Fibroblast of skin of right quadriceps (primary cell): ENCODE measurements around the gene TNNT2.
A peak's percentile ranks its signal among the peaks of the same experiment; 100 is the strongest.

Experiments used
- DNase-seq: peaks from one replicate; pipeline ENCODE4 v3.0.0-alpha.2; 2013

Gene TNNT2

DNA sequence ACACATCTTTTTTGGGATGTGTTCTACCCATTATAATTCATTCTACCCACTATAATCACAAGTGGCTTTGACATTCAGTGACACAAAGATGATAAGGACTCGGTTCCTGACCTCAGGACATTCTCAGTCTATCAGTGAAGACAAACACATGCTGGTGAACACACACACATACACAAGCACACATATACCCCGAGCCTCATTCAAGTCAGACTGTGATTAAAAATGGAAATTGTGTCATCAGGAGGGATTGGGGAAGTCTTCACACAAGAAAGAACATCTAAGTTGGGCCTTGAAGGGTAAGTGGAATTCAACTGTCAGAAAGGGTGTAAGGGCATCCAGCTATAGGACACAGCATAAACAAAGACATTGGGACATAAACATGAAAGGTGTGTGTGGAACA lies 24.2 kb upstream of the TNNT2 start:
- DNase-seq: no peak

DNA sequence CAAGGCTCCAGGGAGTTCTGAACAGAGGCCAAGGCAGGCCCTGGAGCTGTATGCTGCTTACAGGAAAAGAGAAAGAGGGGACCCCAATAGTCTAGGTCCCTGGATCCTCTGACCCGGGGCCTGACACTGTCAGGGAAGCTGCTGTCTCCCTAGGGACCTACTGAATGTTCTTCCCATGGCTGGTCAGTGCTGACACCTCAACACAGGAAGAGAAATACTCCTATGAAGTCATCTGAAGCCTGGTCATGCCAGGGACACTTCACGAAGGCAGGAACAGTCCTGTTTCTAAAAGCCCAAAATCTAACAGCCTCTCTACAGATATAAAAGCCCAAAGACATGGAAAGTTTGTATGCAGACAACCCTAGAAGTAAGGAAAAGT lies 23.4 kb upstream of the TNNT2 start:
- DNase-seq: no peak

DNA sequence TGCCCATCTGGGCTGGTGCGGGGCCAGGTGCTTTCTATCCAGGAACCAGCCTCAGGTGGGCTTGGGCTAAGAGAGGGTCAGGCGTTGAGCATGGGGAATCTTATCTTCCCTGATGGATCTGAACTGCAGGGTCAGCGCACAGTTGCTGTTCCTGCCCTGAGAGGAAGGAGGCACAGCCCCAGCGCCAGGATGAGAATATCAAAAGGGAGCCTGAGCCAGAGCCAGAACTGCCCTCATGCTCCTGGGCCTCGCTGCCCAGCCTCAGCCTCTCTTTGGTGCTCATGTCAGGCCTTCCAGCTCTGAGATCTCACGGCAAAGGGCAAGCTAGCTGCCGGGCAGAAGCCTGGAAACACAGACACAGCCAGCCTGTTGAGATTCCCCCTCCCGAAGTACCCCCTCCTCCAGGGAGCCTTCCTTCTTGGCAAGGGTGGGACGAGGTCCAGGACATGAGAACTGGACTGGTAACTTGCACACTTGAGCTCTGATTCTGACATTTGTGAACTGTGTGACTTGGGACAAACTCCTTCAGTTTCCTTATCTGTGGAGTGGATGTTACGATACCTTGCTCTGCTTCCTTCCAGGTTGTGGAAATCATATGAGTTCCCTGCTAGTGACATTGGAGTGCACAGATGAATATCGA lies 22.9 kb upstream of the TNNT2 start:
- DNase-seq: no peak

DNA sequence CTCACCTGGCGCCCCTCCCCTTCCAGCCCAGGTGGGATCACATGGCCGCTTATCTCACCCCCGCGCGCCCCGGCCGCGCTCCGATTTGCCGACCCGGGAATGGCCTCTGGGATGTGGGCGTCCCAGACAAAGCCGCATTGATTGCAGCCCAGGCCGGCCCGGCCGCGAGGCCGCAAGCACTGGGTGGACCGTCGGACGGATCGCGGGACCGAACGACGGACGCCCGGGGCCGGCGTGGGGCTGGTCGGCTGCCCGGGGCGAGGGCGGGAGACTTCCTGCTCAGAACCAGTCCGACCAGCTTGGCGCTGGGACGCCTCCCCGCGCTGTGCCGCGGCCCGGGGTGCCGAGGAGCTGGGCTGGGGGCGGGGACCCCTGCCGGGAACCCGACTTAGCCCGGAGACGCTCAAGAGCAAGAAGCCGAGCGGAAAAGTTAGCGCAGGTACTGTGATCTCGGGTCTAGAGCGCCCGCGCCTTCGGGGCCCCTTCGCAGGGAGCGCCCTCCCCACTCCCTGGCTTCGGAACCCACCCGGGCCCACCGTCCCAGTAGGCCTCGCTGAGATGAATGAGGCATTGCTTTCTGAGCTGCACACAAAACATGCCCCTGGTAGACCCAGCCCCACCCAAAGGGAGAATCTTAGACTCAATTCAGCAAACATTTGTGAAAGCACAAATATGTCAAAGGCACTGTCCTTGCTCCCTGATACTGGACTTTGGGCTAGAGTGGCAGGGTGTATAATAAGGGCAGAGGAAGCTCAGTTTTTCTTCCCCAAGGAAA lies 22.1 kb upstream of the TNNT2 start:
- no peak for DNase-seq

DNA sequence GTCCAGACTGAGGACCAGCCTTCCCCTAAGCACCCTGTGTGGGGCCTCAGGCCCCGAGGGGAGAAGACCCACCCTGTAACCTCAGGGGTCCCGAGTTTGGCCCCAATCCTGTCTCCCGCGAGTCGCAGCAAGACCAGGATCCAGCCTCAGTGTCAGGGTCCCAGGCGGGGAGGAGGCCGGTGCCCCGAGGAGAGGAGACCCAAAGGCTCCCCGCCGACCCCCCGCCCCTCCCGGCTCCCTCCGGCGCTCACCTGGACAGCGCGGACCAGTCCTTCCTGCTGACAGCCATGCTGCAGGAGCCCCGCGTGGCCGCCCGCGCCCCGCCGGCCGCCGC lies 21.5 kb upstream of the TNNT2 start, which contains the start of gene LAD1:
Gene LAD1, minus strand, starts transcription at position 307 of the 334 bp plus-strand sequence. Its CDS starts 18 bp downstream, at position 289.
- DNase-seq: no peak

DNA sequence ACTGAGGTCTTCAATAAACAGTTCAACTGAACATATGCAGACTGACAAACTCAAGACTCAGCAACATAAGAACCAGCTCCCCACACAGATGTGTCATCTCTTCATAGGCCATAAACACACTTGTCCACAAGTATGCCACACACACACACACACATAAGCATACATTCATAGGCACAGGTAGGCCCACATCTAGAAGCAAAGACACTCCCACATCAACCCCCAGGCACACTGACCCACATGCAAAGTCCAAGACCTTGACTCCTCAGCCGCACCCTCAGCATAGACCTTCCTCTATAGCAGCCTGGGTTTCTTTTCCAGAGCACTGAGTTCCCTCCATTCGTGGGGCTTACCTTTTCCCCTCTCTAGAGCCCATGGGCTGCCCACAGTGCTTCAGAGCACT lies 20.2 kb upstream of the TNNT2 start:
- DNase-seq: no peak

DNA sequence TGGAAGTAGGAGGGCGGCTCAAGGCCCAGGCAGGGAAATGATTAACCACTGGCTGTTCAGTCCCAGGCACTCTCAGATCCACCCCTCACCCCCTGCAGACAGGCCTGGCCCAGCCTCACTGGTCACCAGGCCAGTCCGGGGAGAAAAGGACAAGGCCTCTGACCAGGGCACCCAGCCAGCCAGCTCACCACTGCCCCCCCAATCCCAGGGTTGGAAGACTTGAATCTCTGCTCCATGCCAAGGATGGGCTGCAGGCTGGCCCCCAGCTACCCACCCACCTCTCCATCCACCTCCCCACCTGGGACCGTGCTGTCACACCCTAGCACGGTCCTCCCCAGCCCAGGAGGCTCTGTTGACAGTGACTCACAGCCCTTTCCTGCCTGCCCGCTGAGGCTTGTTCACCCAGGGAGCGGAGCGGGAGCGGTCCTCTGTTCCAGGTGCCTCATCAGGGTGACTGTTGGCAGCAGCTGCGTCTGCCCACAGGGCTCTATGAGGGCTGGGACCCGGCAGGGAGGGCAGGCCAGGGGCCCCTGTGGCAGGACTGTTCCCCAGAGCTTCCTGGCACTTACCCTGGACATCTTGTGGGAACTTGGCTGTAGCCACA lies 19.5 kb upstream of the TNNT2 start:
- DNase-seq: no peak

DNA sequence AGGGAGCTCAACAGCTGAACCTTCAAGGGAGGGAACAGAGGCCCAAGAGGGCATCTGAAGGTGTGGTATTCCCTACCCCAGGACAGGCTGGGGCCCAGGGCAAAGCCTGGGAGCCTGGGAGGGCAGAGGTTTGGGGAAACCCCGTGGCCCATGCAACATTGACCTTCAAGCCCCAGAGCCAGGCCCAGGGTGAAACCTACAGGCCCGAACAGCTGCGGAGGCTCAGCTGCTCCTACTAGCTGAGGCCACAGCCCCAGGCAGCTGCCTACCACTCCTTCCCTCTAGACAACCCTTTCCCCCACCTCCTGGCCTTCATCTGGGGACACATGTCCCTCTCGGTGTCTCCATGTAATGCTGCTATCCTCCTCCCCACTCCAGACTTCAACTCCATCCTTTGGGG lies 18.5 kb upstream of the TNNT2 start:
- DNase-seq: no peak

DNA sequence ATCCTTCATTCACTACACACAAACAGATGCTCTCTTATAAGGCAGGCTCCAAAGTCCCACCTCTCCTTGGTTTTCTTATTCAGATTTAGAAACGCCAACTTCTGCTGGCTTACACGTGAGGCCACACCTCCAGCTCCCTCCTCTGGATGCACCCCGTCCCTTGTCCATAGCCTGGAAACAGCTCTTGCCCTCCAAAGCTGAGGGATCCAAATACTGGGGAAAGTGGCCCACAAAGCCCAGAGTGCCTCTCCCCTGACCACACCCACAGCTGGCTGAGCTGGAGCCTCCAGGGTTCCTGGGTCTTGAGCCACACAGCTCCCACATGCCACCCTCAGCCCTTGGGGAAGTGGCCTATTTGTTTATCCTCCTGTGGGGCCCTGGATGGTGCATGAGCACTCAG lies 17.1 kb upstream of the TNNT2 start:
- no peak for DNase-seq

DNA sequence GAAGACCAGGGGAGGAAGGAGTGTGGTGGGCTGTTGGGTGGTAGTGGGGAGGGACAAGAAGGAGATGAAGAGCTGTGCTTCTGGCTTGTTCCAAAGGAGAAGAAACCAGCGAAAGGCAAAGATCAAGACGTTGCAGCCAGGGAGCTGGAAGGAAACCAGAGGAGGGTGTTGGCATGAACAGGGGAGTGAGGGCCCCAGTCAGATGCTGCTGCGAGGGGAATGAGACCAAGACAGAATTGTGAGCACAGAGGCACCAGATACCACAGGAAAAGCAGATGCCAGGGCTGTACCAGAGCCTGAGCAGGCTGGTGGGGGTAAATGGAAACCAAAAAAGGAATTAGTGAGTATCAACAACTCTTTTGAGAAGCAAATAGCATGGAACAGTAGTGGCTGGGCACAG lies 15.6 kb upstream of the TNNT2 start:
- DNase-seq: no peak

DNA sequence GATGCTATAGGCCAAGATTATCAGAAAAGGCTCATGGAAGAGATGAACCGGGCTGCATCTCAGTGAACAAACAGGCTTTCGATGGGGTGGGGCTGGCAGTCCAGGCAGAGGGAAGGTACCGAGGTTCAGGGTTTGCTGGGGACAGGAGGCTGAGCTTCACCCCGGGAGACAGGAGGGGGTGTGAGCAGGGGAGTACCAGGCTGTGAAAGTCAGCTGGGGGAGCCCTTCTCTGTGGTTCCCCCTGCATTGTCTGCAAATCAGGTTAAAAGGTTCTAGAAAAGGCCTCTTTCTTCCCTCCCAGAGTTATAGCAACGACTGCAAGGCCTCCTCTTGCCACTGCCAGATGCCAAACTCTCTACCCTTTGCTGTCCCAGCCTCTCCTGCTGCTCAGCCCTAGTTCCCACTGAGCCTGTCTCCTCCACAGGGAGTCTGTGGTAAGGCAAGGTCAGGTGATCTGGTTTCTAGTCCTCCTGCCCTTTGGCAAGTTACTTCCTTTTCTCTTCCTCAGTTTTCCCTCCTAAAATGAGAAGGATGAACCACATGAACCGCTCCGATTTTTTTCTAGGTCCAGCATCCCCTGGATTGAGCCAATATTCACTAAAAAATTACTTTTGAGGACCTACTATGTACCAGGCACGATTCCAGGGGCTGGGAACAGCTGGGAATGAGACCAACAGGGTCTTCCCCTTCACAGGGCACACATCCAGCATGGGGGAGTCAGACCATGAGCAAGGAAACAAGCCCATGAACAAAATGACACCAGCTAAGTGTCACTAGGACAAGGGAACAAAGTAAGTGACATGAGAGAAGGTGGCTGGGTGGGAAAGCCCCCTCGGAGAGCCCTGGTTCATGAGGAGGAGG lies 14.4 kb upstream of the TNNT2 start:
- no peak for DNase-seq

DNA sequence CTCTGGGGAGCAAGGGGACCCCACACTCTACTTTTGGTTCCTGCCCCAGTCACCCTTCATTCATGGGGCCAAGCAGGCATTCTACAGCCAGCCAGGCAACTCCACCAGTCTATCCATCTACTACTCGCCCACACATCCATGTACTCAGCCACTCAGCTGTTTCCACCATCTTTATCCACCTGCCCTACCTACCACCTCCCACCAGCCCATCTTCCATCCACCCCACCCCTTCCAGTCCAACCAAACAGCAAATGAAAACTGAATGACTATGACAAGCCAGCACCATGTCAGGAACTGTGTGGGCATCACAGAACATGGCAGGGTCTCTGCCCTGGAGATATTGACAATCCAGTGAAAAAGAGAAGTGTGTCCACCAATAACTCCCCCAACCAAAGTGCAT lies 13.7 kb upstream of the TNNT2 start:
- DNase-seq: no peak

DNA sequence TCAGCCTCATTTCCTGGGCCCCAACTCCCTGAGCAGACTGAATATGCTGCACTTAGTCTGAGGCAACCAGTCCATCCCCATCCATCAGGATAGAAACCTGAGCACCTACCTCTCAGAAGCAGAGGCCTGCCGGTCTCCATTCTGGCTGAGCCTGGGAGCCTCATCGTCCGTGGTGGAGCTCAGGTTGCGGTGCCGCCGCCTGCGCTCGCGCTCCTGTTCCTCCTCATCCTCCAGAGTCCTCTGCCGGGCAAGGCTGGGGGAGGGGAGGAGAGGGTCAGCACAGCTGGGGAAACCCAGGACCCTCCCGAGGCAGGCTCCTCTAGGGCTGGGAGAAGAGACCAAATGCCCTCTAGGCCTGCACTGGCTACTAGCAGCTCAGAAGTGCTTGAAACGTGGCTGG lies 11.6 kb upstream of the TNNT2 start:
- no peak for DNase-seq

DNA sequence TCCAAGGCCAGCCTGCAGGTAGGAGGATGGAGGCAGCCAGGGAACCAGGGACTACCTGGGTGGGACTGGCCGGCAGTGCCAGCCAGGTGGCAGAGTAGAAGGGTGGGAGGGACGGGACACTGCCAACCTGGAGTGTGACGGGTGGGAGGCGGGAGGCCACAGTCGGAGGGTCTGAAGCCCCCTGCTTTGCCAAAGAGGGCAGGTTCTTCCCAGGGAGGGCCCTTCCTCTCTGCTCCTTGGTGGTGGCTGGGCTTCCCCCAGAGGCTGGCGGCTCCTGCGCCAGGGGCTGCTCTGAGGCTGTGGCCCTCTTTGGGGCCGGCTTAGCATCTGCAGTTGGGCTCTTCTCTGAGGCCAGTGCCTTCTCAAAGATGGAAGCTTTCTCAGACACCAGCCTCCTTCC lies 8.7 kb upstream of the TNNT2 start:
- no peak for DNase-seq

DNA sequence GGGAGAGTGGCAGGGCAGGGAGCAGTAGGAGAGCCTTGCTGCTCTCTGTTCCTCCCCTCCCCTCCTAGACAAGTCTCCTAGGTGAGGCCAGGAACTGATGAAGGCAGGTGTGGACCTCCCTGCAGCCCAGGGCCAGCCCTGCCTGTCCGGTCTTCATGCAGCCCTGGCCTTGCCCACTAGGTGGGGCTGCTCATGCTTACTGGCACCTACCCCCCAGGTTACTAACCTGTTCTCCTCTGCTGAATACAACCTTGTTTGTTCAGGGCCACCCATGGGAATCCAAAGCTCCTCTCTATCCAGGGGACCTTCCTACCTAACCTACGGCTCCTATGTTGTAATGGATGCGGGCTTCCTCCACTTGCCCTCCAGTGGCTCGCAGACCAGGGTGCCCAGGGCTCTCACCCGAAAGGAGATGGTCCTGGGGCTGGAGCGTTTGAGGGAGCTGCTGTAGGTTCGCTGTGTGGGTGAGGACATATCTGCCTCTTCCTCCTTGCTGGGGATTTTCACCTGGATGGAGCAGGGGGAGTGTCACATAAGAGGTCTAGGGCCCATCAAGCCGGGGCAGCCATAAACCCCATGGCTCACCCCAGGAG lies 7.9 kb upstream of the TNNT2 start:
- peak; percentile 20 for DNase-seq

DNA sequence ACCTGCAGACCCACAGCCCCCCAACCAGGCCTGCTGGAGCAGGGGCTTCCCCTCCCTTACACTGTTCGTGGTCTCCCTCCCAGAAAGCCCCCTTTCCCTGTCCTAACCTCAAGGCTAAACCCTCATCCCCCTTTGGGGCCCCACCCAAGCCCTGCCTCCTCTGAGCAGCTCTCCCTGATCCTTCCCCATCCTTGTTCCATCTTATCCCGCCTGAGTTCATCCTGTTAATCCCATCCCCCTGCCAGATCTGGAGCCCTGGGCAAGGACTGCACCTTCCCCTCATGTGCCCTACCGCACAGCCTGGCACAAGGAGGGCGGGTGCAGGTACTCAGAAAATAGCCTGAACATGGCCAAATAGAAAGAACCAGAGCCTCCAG lies 6.9 kb upstream of the TNNT2 start:
- DNase-seq: no peak

DNA sequence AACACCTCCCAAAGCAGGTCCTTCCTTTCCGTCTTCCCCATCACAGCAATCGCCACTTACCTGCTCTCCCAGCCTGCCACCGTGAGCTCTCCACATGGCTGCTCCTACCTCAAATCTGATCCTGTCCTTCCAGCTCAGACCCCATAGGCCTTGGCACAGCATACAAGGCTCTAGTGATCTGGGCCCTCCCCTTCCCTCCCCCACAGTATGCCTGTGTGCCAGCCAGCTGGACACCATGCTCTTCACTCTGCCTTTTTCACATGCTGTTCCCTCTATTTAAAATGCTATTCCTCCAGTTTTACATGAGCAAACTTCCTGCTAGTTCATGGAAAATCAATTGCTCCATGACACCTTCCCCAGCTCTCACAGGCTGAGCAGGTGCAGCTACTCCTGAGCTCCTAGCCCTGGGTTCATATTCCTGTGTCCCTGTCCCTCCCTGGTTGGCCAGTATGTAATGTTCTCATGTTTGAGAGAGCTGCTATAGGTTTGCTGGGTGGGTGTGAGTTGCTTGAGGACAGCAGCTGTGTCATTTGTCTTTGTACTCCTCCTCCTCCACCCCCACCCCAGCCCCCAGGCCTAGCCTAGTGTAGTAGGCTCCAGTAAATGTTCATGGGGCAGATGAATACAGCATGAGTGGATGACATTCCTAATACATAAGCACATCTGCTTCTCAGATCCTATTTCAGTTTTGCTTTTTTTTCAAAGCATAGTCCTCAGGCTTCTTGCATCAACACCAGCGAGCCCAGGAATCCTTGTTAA lies 6.3 kb upstream of the TNNT2 start:
- peak; percentile 95 for DNase-seq

DNA sequence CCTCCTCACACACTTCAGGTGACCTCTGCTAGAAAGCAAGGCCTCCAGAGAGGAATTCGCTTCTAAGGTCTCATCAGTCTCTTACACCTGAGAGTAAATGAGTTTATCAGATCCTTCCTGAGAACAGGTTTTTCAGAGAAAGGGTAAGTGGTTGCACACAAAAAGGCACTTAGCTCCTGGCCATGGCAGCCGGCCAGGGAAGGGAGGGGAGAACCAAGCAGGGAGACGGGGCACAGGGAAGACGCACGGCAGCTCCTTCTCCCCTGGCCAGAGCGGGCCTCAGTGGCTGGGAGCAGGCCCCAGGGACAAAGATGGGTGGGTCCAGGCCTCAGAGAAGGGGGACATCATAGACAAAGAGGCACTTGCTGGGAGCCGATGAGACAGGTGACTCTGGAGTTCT lies 3.6 kb upstream of the TNNT2 start:
- DNase-seq: no peak

DNA sequence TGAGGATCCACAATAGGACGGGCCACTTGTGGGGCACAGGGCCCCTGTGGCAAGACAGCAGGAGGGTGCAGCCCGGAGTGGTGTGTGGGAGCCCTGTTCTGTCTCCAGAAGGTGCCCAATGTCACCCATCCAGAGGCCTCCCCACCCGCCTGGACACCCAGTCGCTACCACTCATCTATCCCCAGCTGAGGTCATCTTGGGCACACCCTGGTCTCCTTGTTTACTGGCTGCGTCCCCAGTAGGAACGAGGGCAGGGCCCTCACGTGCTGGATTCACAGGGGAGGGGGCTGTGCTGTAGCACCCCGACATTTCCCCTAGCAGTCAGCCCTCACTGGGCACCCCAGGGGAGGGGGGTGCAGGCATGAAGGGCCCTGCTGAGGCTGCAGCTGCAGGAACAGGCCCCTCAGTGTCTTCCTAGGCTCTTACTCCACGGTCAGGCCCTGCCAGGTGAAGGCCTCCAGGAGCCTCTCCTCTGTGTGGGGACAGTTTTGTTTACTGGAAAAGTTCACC lies 2.3 kb upstream of the TNNT2 start:
- no peak for DNase-seq

DNA sequence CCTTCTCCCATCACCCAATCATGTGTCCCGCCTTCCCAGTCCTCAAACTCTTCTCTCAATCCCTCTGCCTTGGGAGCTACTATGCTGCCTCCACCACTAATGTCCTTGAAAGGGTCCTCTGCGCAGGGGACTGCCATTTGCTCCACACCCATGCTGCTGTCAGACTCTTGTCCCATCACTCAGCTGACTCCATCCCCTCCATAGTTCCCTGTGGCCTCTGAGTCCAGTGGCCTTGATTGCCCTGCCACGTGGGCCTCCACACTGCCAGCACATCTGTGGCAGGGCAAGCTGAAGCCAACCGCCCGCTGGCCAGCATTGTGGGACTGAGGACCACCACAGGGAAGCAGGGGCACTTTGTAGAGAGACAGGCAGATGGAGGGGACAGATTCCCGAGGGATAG lies 1.3 kb upstream of the TNNT2 start:
- no peak for DNase-seq

DNA sequence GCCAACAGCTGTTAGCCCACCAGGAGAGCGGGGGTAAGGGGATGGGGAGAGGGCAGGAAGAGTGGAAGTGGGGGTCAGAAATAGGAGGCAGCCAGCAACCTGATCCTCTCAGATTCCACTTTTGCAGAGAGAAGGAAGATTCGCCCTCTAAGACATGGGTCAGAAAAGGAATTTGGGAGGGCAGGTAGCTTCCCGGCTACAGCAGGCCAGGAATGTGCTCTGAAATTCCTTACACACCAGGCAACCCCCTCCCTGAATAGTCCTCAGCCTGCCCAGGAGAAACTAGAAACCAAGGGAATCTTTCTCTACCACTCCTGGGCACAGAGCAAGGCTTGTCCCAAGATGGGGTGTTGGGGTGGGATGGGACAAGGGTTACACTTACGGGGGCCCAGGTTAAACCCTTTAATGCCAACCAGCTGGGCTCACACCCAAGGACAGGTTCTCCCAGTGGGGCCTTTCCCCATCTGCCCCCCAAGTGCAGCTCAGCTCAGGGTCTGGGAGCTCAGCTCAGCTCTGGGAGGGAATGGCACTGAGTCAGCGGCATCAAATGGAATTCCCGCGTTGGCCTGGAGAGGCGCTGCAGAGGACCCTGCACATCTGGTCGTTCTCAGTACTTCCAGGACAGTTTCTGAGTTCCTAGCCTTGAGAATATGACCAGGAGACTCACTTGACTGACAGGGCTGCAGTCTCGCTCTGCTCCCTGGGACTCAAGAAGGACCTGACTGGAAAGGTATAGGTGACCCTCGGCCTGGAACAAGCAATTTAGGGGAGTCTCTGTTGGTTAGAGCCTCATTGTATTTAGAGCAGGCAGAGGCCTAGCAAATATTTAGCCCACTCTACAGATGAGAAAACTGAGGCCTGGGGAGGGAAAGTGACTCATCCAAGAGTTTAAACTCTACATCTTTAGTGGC lies 761 bp downstream of the TNNT2 start:
- peak; percentile 49 for DNase-seq
